ENCODE measurements around the gene CAST. TPM values are rescaled to one million over a fixed set of nuclear protein-coding genes. Genes with fewer than 3 reads are reported as not detected.

CAST gene
- total RNA-seq, 1 experiment from 2014 or later: 52.3 TPM

- Histone ChIP-seq H3K79me2 (ENCODE audit: insufficient read depth, low read length) (no peaks in the 10 kb centered on the region), H3K4me1 (ENCODE audit: insufficient read depth, low read length) (no peaks in the 10 kb centered on the region; the same call in 1 of the 2 replicates), H3K9ac (ENCODE audit: extremely low read depth, insufficient read length, low read length) (no peak overlapping the region), H2BK15ac (ENCODE audit: low read depth, low read length) (no peak overlapping the region), H3K27me3 (ENCODE audit: insufficient read depth, low read length) (no peaks in the 10 kb centered on the region), H2BK5ac (ENCODE audit: insufficient read length, low read length) (no peak overlapping the region), H2BK12ac (ENCODE audit: insufficient read length, low read depth, low read length) (no peak overlapping the region), H3K4me2 (ENCODE audit: insufficient read depth, insufficient read length, low read length) (no peak overlapping the region), H4K8ac (replicated peaks; ENCODE audit: insufficient read length, low read depth, low read length) (no peak overlapping the region), H3K23me2 (ENCODE audit: insufficient read length, low read depth, low read length, poor library complexity, severe bottlenecking) (no peaks in the 10 kb centered on the region), H2AFZ (ENCODE audit: low read length) (no peak overlapping the region), H3K79me1 (ENCODE audit: insufficient read depth, low read depth, low read length, poor library complexity, severe bottlenecking) (no peaks in the 10 kb centered on the region), H2BK20ac (ENCODE audit: low read depth, low read length, poor library complexity, severe bottlenecking) (no peak overlapping the region), H3K9me3 (ENCODE audit: control insufficient read depth, low read depth, low read length) (no peaks in the 10 kb centered on the region), H4K20me1 (ENCODE audit: control insufficient read depth, insufficient read depth, insufficient read length) (no peaks in the 10 kb centered on the region), H3T11ph (ENCODE audit: low read length) (no peak overlapping the region), H2BK120ac (ENCODE audit: low read depth, low read length, poor library complexity, severe bottlenecking) (no peak overlapping the region), H3K23ac (ENCODE audit: insufficient read length, low read depth, low read length) (no peak overlapping the region), H3K56ac (ENCODE audit: insufficient read length, low read depth, low read length) (no peak overlapping the region), H3K4ac (ENCODE audit: low read depth, low read length) (no peak overlapping the region), H3K14ac (ENCODE audit: insufficient read depth, low read length) (no peak overlapping the region), H4K91ac (ENCODE audit: insufficient read length, low read depth, low read length) (no peak overlapping the region), H2AK5ac (ENCODE audit: insufficient read length, low read length) (no peak overlapping the region), H4K5ac (ENCODE audit: insufficient read length, low read depth, low read length) (no peak overlapping the region), H3K27ac (ENCODE audit: insufficient read length, low read depth, low read length) (no peak overlapping the region), H3K18ac (ENCODE audit: insufficient read length, low read depth, low read length) (no peak overlapping the region)
- H3K27ac Mint-ChIP-seq: no peak overlapping the region
- TF ChIP-seq CTCF (conservative IDR thresholded peaks at IDR 0.05): no peak
- peaks cover 22 to 25% of the 10 kb centered on the region in 2 experiments for H3K4me1 Mint-ChIP-seq
- DNase-seq: no peak
- no peaks in the 10 kb centered on the region for H3K9me3 Mint-ChIP-seq
- no peak overlapping the region for H3K4me3 Mint-ChIP-seq
- no peaks in the 10 kb centered on the region for H3K27me3 Mint-ChIP-seq (ENCODE audit: low read depth)
- no peaks in the 10 kb centered on the region for H3K36me3 Mint-ChIP-seq (ENCODE audit: insufficient read depth in 1 of 3, low read depth in 3 of 3)
Measured at GRCh38 chr5:96648023-96648422, 14.2 kb upstream of the CAST start.

Data from H9 (cell line).